Right hindlimb (tissue), 1 donor: ENCODE results near the gene HPS3.
"Not testable (repeated sequence)": the region's sequence is repeated elsewhere in the genome, so short reads cannot be mapped to it uniquely, and the experiment has no call there.

Source experiments
- DNase-seq: peaks from one replicate; pipeline ENCODE4 v3.0.0-alpha.2; 2018

Gene HPS3, protein sequence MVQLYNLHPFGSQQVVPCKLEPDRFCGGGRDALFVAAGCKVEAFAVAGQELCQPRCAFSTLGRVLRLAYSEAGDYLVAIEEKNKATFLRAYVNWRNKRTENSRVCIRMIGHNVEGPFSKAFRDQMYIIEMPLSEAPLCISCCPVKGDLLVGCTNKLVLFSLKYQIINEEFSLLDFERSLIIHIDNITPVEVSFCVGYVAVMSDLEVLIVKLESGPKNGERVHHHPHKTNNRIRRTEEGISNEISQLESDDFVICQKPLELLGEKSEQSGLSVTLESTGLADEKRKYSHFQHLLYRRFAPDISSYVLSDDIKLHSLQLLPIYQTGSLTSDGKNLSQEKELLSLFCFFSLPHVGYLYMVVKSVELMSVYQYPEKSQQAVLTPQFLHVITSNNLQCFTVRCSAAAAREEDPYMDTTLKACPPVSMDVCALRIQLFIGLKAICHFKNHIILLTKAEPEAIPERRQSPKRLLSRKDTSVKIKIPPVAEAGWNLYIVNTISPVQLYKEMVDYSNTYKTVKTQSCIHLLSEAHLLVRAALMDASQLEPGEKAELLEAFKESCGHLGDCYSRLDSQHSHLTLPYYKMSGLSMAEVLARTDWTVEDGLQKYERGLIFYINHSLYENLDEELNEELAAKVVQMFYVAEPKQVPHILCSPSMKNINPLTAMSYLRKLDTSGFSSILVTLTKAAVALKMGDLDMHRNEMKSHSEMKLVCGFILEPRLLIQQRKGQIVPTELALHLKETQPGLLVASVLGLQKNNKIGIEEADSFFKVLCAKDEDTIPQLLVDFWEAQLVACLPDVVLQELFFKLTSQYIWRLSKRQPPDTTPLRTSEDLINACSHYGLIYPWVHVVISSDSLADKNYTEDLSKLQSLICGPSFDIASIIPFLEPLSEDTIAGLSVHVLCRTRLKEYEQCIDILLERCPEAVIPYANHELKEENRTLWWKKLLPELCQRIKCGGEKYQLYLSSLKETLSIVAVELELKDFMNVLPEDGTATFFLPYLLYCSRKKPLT

DNA sequence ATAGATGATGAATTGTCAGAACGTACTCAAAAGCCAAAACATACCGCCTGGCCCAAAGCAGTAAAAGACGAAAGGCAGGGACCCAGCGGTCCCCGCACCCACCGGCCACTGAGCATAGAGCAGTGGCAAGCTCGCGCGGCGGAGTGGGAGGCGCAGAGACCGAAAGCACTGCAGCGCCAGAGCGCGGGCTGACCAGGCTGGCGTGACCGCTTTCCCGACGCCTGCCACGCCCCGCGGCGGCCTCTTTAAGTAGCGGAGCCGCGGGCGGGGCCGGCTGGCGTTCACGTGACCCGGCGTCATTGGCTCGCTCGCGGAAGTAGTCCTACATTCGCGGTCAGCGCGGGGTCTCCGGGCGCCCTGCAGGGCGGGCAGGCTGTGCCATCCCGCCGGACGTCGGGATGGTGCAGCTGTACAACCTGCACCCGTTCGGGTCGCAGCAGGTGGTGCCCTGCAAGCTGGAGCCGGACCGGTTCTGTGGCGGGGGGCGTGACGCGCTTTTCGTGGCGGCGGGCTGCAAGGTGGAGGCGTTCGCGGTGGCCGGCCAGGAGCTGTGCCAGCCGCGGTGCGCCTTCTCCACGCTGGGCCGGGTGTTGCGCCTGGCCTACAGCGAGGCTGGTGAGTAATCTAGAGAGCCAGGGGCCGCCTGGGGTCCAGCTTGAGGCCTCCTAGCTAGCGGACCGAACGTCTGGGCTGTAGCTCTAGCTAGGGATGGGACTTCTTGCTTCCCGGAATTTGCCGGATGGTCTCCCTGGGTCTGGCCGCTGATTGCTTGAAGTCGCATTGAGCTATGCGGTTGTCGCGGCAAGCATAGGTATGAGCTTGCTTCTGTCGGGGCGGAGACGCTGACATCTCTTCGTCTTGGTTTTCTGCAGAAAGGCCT, at the start of gene HPS3:
Gene HPS3, plus strand, starts transcription at position 313 of the 880 bp plus-strand sequence. Its CDS starts 86 bp downstream, at position 399.
- DNase-seq, result peak; percentile 93

DNA sequence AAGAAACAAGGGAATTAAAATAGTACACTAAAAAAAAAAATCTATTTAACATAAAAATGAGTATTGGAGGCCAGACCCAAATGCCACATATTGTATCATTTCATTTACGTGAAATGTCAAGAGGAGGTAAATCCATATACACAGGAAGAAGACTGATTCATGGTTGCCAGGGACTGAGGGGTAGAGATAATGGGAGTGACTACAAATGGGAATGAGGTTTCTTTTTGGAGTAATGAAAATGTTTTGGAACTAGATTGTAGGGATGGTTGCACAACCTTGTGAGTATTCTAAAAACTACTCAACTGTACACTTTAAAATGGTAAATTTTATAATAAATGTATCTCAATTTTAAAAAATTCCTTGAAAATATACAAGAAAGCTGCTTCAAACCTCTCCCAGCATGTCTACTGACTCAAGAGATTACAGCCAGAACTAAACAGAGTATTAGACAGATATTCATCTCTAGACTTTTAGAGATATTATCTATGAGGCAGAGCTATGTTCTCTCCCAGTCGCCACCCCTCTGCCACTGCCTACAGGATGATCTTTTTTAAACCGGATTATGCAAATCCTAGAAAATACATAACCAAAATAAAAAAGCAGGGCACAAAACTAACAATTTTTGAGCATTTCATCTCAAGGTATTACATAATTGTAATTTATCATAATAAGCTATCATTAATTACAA, 49.3 kb upstream of the HPS3 start:
- no peak for DNase-seq

DNA sequence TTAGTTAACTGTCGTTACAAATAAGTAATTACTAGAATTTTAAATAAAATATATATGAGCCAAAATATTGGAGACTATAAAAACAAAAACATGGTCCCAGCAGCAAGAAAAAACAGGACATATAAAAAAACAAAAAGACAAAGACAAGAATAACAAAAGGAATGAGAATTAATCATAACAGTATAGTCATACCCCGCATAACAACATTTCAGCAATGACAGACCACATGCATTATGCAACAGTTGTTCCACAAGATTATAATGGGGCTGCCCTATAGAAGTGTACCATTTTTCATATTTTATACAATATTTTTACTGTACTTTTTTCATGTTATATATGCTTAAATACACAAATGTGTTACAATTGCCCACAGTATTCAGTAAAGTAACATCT, 48.7 kb upstream of the HPS3 start:
- no peak for DNase-seq

DNA sequence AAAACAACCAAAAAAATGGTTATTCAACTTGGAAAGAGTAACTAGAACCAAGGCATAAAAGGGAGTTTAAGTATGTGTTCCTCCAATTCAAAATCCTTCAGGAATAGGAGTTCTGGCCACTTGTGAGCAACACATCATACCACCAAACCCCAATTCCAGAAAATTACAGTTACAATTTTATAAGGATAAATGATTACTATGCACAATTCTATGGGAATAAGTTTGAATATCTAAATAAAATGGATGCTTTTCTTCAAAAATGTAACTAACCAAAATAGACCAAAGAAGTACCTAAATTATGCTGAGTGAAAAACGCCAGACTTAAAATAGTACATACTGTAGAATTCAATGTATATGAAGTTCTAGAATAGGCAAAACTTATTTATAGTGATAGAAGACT, 47.7 kb upstream of the HPS3 start:
- DNase-seq, result no peak

DNA sequence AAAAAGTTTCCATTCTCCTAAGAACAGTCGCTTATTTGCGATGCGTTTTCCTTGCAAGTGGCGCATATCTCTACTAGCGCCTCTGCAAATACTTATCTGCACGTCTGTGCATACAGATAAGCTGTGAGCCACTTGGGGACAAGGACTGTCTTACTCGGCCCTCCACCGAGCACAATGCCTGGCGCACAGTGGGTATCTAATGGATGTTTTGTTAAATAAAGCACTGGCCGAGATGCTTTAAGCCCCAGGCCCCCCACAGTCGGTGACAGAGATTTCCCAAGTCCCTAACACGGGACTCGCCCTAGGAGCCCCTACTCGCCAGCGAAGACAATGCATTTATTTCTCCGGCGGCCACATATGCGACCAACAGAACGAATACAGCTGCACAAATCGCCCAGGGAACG, 43.6 kb upstream of the HPS3 start:
- no peak for DNase-seq

DNA sequence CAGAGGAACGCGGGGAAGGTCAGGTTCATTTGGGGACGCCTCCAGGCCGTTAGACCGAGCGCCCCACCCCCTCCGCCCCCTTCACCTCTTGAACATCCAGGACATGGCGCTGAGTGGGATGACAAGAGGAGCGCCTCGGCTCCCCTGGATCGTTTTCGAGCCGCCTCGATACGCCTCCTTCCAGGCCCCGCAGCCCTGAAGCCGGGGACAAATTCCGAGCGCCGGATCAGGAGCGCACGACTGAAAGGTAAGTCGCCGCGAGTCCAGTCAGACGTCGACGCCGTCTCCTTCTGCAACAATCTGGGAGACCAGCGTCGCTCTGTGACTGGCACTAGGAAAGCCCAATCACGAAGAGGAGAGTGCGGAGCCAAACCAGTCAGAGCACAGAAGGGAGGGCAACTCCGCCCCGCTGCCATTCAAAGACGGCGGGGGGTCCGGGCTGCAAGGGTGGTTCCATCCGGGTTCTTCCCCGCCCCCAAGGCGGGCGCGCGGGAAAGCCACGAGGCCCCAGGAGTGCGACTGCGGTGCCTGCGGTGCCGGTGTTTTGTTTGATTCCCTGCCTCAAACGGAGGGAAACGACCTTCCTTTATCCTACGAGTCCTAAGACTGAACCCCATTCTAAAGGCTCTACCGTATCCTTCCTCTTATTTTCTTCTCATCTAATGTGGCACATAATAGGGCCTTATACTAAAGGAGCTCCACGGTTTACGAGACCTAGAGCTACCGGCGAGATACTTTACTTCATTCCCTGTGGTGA, 43.0 kb upstream of the HPS3 start, which contains the start of gene HLTF:
Gene HLTF, minus strand, starts transcription at position 302 of the 757 bp plus-strand sequence. Its CDS starts 197 bp downstream, at position 105.
- DNase-seq, result peak; percentile 97

DNA sequence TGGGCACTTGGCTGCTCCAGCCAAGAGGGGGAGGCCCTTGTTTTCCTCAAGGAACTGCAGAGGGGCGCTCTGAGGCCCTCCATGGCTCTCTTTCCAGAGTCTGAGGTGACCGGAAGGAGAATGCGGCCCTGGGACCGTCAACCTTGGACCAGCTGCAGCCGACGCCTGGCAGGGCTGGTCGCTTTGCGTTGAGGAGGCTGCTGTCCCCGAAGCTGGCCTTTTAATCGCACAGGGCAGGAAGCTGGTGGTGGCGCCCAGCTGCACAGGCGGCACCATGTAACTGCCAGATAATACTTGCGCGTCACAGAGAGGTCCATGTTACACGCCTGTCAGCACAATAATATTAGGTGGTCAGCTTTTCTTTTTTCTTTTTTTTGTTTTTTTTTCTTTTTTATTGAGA, 42.2 kb upstream of the HPS3 start:
- no peak for DNase-seq

DNA sequence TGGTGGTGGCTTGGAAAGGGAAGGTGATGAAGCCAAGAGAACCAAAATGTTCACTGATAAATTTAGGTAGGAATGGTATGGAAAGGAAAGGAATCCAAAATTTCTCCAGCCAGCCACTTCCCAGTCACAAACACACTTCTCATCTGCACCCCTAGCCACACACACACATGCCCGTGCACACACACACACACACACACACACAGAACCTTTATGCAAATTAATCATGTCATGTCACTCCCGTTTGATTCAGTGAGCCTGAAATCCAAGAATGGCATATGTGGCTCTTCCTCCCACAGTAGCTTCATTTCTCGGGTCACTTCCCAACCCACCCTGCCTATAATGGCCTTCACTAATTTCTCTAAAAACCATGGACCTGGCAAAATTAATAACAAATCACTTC, 40.0 kb upstream of the HPS3 start:
- DNase-seq, result no peak

DNA sequence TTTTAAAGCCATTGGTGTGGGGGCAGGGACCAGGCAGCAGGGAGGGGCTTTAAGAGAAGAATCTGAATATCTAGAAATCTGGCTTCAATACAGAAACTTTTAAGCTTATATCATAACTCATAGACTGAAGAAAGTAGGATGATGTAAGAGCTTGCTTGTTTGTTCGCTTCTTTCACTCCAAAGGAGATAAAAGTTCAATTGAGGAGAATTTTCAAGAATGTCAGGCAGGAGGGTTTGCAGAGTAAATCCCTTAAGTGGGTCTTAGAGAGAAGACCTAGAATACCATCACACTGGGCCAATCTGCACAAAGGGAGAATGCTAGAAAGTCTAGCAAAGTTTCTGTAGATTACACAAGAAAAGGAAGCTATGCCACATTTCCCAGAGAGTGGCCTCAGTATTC, 39.0 kb upstream of the HPS3 start:
- DNase-seq, result no peak

DNA sequence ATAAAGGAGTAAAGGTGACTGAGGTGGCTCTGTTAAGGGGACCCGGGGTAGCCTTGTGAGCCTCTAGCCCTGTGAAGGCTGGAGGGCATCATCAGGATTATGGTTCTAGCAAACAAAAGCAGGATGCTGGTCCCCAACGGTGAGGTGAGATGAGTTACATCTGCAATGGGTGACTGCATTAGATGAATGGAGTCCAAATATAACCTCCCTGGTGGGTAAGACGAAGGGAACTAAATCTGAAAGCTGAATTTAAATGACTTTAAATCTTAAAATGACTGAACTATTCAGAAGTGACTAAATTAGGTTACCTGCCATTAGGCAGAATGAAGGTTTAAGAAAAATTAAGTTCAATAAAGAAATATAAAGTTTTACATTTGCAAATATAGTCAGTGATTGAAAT, 38.5 kb upstream of the HPS3 start:
- no peak for DNase-seq

DNA sequence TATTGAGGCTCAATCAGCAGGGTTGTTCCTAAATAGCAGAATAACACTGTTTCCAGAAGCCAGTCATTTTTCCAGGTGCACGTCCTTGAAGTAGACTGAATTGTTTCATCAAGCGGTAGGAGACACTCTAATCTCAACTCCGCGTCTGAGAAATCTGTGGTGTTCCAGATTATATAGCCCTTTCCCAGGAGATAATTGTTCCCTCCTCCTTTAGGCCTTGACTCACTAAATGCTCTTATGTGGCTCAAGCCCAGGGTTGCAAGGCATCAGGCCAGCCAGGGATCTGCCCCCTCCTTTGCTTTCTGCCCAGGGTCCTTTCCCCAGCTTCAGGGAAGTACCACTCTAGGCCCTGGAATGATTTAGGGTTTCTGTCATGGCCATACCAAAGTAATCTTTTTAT, 37.5 kb upstream of the HPS3 start:
- no peak for DNase-seq

DNA sequence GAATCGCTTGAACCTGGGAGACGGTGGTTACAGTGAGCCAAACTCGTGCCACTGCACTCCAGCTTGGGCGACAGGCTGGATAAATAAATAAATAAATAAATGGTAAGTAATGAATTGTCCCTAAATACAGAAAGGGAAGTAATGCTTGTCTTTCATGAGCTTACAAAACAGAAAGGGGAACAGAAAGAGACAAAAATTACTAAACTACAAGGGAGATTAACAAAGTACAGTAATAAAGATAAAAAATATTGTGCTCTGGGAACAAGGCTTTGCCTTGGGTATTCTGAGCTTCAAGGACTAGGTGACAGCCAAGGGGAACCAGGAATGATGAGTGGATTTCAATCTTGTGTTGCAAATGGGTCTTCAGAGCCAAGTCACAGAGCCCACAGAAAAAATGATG, 34.0 kb upstream of the HPS3 start:
- no peak for DNase-seq

DNA sequence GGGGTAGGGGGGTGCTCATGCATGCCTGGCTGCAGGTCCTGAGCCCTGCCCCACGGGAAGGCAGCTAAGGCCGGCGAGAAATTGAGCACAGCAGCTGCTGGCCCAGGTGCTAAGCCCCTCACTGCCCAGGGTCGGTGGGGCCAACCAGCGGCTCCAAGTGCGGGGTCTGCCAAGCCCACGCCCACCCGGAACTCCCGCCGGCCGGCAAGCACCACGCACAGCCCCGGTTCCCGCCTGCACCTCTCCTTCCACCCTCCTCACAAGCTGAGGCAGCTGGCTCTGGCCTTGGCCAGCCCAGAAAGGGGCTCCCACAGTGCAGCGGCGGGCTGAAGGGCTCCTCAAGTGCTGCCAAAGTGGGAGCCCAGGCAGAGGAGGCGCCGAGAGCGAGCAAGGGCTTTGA, 31.5 kb upstream of the HPS3 start:
- DNase-seq, result not testable (repeated sequence)

DNA sequence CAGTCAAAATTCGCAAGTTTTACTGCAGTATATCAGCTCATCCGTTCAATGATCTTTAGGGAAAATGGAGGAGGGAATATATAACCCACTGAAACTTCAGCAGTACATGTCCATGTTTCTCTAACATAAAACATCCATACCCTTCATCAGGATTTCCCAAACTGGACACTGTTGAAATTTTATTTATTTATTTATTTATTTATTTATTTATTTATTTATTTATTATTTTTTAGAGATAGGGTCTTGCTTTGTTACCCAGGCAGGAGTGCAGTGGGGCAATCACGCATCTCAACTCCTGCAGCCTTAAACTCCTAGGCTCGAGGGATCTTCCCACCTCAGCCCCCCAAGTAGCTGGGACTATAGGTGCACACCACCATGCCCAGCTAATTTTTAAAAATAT, 28.3 kb upstream of the HPS3 start:
- DNase-seq, result no peak

DNA sequence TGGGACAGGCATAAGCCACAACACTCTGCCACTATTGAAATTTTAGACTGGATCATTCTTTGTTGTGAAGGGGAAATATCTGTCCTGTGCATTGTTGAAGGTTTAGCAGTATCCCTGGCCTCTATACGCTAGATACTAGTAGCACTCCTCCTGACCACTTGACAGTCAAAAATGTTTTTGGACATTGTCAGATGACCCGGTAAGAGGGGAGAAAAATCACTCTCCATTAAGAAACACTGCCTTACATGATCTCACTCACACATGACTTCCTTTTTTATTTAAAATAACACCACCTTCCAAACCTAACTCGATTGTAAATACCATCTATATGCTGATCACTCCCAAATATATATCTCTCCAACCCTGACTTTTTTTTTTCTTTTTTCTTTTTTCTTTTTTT, 27.8 kb upstream of the HPS3 start:
- no peak for DNase-seq

DNA sequence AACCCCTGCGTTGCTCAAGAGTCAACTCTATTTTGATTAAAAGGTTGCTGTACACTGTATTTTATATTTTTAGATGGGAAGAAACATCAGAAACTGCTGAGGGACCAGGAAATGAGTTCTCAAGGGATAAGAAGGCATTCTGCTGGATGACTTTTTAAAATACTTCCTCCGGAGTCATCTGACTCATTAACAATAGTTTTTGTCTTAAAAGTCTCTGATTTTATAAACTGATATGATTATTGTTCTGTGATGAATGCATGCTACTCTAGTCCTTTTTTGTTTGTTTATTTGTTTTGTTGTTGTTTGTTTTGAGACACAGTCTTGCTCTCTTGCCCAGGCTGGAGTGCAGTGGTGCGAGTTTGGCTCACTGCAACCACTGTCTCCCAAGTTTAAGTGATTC, 25.0 kb upstream of the HPS3 start:
- DNase-seq, result no peak

DNA sequence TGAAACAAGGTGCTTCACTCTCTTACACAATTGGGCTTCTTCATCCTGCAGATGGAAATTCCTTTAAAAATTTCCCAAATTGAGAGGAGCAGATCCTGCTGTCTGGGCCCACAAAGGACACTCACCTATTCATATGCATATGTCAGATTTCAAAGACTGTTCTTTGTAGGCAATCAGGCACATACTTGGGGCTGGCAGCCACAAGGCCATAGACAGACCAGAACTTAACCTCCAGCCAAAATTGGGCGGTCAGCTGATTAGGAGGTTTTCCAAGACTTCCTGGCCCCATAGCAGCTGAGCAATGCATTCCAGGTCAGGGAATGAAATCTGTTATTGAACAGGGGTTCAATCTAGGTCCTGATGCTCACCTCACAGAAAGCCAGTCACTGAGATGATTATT, 15.0 kb upstream of the HPS3 start:
- no peak for DNase-seq

DNA sequence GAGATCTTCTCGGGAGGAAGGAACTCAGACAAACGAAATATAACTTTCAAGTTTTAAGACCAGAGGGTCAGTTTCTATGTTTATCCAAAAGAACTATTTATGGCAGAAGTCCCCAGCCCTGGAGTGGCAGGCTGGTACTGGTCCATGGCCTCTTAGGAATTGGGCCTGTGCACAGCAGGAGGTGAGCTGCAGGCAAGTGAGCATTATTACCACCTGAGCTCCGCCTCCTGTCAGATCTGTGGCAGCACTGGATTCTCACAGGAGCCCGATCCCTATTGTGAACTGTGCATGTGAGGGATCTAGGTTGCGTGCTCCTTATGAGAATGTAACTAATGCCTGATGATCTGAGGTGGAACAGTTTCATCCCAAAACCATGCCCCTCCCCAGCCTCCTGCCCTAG, 14.3 kb upstream of the HPS3 start:
- no peak for DNase-seq

DNA sequence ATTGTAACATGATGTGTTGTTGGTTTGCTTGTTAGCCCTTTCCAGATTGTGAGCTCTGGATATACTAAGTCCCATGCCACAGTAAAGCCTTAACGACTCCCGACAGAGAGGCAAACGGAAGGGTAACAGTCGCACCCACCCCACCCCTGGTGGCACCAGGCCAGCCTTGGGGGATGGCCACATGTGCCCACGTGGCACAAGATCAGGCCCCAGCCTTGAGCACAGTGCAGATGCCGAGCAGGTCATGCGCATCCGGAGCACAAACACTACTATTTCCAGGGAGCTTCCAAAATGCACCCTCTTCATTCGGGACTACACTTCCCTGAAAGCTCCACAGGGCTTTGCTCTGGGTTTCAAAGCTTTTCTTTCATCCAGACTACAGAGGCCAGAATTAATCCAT, 10.7 kb upstream of the HPS3 start:
- DNase-seq, result no peak

DNA sequence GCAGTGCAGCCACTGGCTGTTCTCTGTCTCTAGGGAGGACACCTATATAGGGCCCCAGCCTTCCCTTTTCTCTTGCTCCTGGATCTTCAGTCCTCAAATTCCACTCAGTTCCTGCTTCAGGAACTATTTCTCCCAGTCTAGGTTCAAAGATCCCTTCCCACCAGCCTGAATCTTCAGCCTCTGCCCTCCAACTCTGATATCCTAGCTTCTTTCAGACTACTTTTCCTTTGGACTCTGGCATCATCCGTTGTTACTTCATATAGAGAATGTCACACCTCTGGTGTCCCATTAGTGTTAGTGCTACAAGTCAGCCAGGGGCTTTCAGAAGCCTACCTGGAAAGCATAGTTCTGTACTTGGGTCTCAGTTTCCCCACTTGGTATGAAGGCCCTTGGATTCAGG, 10.0 kb upstream of the HPS3 start:
- DNase-seq, result no peak
